GM18499 (cell line): ENCODE data around the gene RAI14.
"Not testable (repeated sequence)": the region's sequence is repeated elsewhere in the genome, so short reads cannot be mapped to it uniquely, and the experiment has no call there.

ENCODE experiments used
- ATAC-seq: cut with Tn5 transposase; IDR thresholded peaks from one replicate; pipeline ENCODE4 v1.9.1; 2021; ENCODE audit warnings: moderate number of reproducible peaks; ENCODE audit not compliant: insufficient read depth, unreplicated experiment

The RAI14 gene

GRCh38 chr5:34695275-34696027, 39.3 kb downstream of the RAI14 start:
- peak; percentile 79 for ATAC-seq

- ATAC-seq: no peak
These were observed 41.4 kb downstream of the RAI14 start for GRCh38 chr5:34697308-34698108.

GRCh38 chr5:34698109-34698419, 41.9 kb downstream of the RAI14 start:
- ATAC-seq: no peak

- ATAC-seq: no peak
These were observed 42.6 kb downstream of the RAI14 start for GRCh38 chr5:34698754-34699153.

- ATAC-seq: no peak
These were observed 43.3 kb downstream of the RAI14 start for GRCh38 chr5:34699155-34700077.

- no peak for ATAC-seq
These were observed 43.9 kb downstream of the RAI14 start for GRCh38 chr5:34700078-34700452.

- not testable (repeated sequence) for ATAC-seq
These were observed 45.3 kb downstream of the RAI14 start for GRCh38 chr5:34701442-34701841.

GRCh38 chr5:34703767-34704713, 47.9 kb downstream of the RAI14 start:
- no peak for ATAC-seq

GRCh38 chr5:34706084-34706483, 50.0 kb downstream of the RAI14 start:
- no peak for ATAC-seq

GRCh38 chr5:34707451-34708107, 51.5 kb downstream of the RAI14 start:
- no peak for ATAC-seq

GRCh38 chr5:34708777-34709176, 52.6 kb downstream of the RAI14 start:
- ATAC-seq: no peak

GRCh38 chr5:34709861-34710673, 53.9 kb downstream of the RAI14 start:
- no peak for ATAC-seq

GRCh38 chr5:34712565-34712964, 56.4 kb downstream of the RAI14 start:
- ATAC-seq: no peak

- ATAC-seq: no peak
These were observed 59.6 kb downstream of the RAI14 start for GRCh38 chr5:34715711-34716110.

- no peak for ATAC-seq
These were observed 60.9 kb downstream of the RAI14 start for GRCh38 chr5:34716986-34717385.

GRCh38 chr5:34717426-34718327, 61.5 kb downstream of the RAI14 start:
- ATAC-seq: no peak

GRCh38 chr5:34718516-34718915, 62.4 kb downstream of the RAI14 start:
- no peak for ATAC-seq
